ENCODE results near the gene CAPN5. TPM values are rescaled to one million over a fixed set of nuclear protein-coding genes. Genes with fewer than 3 reads are reported as not detected.

Gene CAPN5
- total RNA-seq, 1 donor from 2014 or later = 7.4 TPM

GRCh38 chr11:77088236-77089003 lies 21.6 kb downstream of the CAPN5 start:
- Histone ChIP-seq H3K4me2 (no peak overlapping the region), H3K9me3 (ENCODE audit: low read depth) (no peaks in the 10 kb centered on the region), H3K9ac (no peak overlapping the region), H3K79me2 (ENCODE audit: low read depth) (no peaks in the 10 kb centered on the region), H3K27me3 (no peaks in the 10 kb centered on the region), H4K20me1 (ENCODE audit: low read depth) (peaks cover 2% of the 10 kb centered on the region), H3F3A (ENCODE audit: low read depth) (no peaks in the 10 kb centered on the region), H2AFZ (replicated peaks) (no peak overlapping the region), H3K4me1 (no peaks in the 10 kb centered on the region), H3K36me3 (no peaks in the 10 kb centered on the region), H3K27ac (no peak overlapping the region), H3K4me3 (no peak overlapping the region)
- DNase-seq (ENCODE audit: low spot score) = no peak
- H3K9me3 Mint-ChIP-seq = no peaks in the 10 kb centered on the region
- H3K36me3 Mint-ChIP-seq = no peaks in the 10 kb centered on the region
- H3K27ac Mint-ChIP-seq = no peak overlapping the region
- H3K27me3 Mint-ChIP-seq (ENCODE audit: insufficient read depth, low read depth) = peaks cover 3% of the 10 kb centered on the region
- no peak overlapping the region for H3K4me3 Mint-ChIP-seq
- no peak for TF ChIP-seq CTCF (IDR thresholded peaks at IDR 0.05)
- peaks cover 6% of the 10 kb centered on the region for H3K4me1 Mint-ChIP-seq

GRCh38 chr11:77089004-77089545 lies 22.3 kb downstream of the CAPN5 start:
- TF ChIP-seq EZH2phosphoT487 (IDR thresholded peaks at IDR 0.05) (no peak), EZH2 (IDR thresholded peaks at IDR 0.05) (no peak), CTCF (IDR thresholded peaks at IDR 0.05) (no peak)
- Histone ChIP-seq H3K79me2 (ENCODE audit: low read depth) (no peaks in the 10 kb centered on the region), H3K9me3 (ENCODE audit: low read depth) (no peaks in the 10 kb centered on the region), H3K4me1 (no peaks in the 10 kb centered on the region), H3K4me3 (no peak overlapping the region), H3F3A (ENCODE audit: low read depth) (no peaks in the 10 kb centered on the region), H3K9ac (no peak overlapping the region), H4K20me1 (ENCODE audit: low read depth) (peaks cover 2% of the 10 kb centered on the region), H2AFZ (replicated peaks) (no peak overlapping the region), H3K4me2 (no peak overlapping the region), H3K36me3 (no peaks in the 10 kb centered on the region), H3K27me3 (no peaks in the 10 kb centered on the region), H3K27ac (no peak overlapping the region)
- Mint-ChIP-seq H3K4me1 (peaks cover 6% of the 10 kb centered on the region), H3K27ac (no peak overlapping the region), H3K36me3 (no peaks in the 10 kb centered on the region), H3K4me3 (no peak overlapping the region), H3K9me3 (no peaks in the 10 kb centered on the region), H3K27me3 (ENCODE audit: insufficient read depth, low read depth) (peaks cover 3% of the 10 kb centered on the region)
- DNase-seq (ENCODE audit: low spot score) = no peak

- Histone ChIP-seq H3K27ac (no peak overlapping the region), H4K20me1 (ENCODE audit: low read depth) (peaks cover 2% of the 10 kb centered on the region), H2AFZ (replicated peaks) (no peak overlapping the region), H3K4me2 (no peak overlapping the region), H3K9ac (no peak overlapping the region), H3K79me2 (ENCODE audit: low read depth) (no peaks in the 10 kb centered on the region), H3K4me3 (no peak overlapping the region), H3K36me3 (no peaks in the 10 kb centered on the region), H3F3A (ENCODE audit: low read depth) (no peaks in the 10 kb centered on the region), H3K27me3 (no peaks in the 10 kb centered on the region), H3K4me1 (no peaks in the 10 kb centered on the region), H3K9me3 (ENCODE audit: low read depth) (no peaks in the 10 kb centered on the region)
- peaks cover 6% of the 10 kb centered on the region for H3K4me1 Mint-ChIP-seq
- no peak overlapping the region for H3K27ac Mint-ChIP-seq
- H3K4me3 Mint-ChIP-seq = no peak overlapping the region
- no peaks in the 10 kb centered on the region for H3K36me3 Mint-ChIP-seq
- H3K27me3 Mint-ChIP-seq (ENCODE audit: insufficient read depth, low read depth) = peaks cover 3% of the 10 kb centered on the region
- no peak for TF ChIP-seq CTCF (IDR thresholded peaks at IDR 0.05)
- TF ChIP-seq EZH2 (IDR thresholded peaks at IDR 0.05) = no peak
- TF ChIP-seq EZH2phosphoT487 (IDR thresholded peaks at IDR 0.05) = no peak
- no peaks in the 10 kb centered on the region for H3K9me3 Mint-ChIP-seq
- no peak for DNase-seq (ENCODE audit: low spot score)
Measured at GRCh38 chr11:77090046-77090372, 23.2 kb downstream of the CAPN5 start.

All from neural progenitor cell (in vitro differentiated cells).